OCI-LY3 (cell line): Measurements from ENCODE around the gene ZNF669.
A peak's percentile ranks its signal among the peaks of the same experiment; 100 is the strongest.
"Not testable (repeated sequence)": the region's sequence is repeated elsewhere in the genome, so short reads cannot be mapped to it uniquely, and the experiment has no call there.

Experiments used
- H2AFZ ChIP-seq: fragments of 200-600, 300-600 bp; shearing (Covaris generic); 2 replicates; pipeline ENCODE4 v1.6.0; 2014; ENCODE audit warnings: antibody characterized with exemption, low read depth, low read length
- H3K27ac ChIP-seq: fragments of 200-600, 300-600 bp; sonication (generic); 2 replicates; pipeline ENCODE4 v1.5.1; 2014; ENCODE audit warnings: mild to moderate bottlenecking, low read length, moderate library complexity, mixed read lengths
- H3K27me3 ChIP-seq: fragments of 200-600, 300-600 bp; sonication (generic); 2 replicates; pipeline ENCODE4 v1.6.1; 2014; ENCODE audit warnings: low read depth, low read length, mixed read lengths
- H3K36me3 ChIP-seq: fragments of 200-600, 300-600 bp; sonication (generic); replicated peaks from 2 replicates; pipeline ENCODE3; 2014; ENCODE audit warnings: low read depth, low read length, mixed read lengths
- H3K4me1 ChIP-seq: fragments of 300-600, 200-600 bp; sonication (generic); 2 replicates; pipeline ENCODE4 v1.6.1; 2014; ENCODE audit warnings: low read length, mixed read lengths
- H3K4me2 ChIP-seq: fragments of 200-600, 300-600 bp; sonication (generic); 2 replicates; pipeline ENCODE4 v1.6.1; 2014; ENCODE audit warnings: low read length, mixed read lengths
- H3K4me3 ChIP-seq: fragments of 300-600, 200-600 bp; sonication (generic); 2 replicates; pipeline ENCODE4 v1.5.1; 2014; ENCODE audit warnings: antibody characterized with exemption, mild to moderate bottlenecking, low read length, moderate library complexity
- H3K79me2 ChIP-seq: fragments of 300-600, 200-600 bp; shearing (Covaris generic); 2 replicates; pipeline ENCODE4 v1.6.1; 2014; ENCODE audit warnings: mild to moderate bottlenecking, low read length, mixed read lengths
- H3K9ac ChIP-seq: fragments of 300-600, 200-600 bp; shearing (Covaris generic); 2 replicates; pipeline ENCODE4 v1.6.0; 2014; ENCODE audit warnings: mild to moderate bottlenecking, low read length, moderate library complexity
- H3K9me3 ChIP-seq: fragments of 200-600, 300-600 bp; shearing (Covaris generic); 2 replicates; pipeline ENCODE4 v1.6.1; 2014; ENCODE audit warnings: low read length, mixed read lengths; ENCODE audit not compliant: insufficient read depth
- H4K20me1 ChIP-seq: fragments of 200-600, 300-600 bp; sonication (generic); 2 replicates; pipeline ENCODE4 v1.6.1; 2016; ENCODE audit warnings: low read length, mixed read lengths; ENCODE audit not compliant: insufficient read depth
- EZH2phosphoT487 ChIP-seq: fragments of 200-600 bp; shearing (Covaris generic); IDR thresholded peaks from 2 replicates; pipeline ENCODE4 v1.6.1; 2018; ENCODE audit warnings: antibody characterized with exemption, mixed run types, low read depth
- TF ChIP-seq, protein P1 (sequence below): fragments of 200-600, 300-600 bp; sonication (generic); IDR thresholded peaks from 2 replicates; pipeline ENCODE4 v1.5.1; 2014; ENCODE audit warnings: antibody characterized with exemption, low read length, low read depth

ZNF669 gene

DNA sequence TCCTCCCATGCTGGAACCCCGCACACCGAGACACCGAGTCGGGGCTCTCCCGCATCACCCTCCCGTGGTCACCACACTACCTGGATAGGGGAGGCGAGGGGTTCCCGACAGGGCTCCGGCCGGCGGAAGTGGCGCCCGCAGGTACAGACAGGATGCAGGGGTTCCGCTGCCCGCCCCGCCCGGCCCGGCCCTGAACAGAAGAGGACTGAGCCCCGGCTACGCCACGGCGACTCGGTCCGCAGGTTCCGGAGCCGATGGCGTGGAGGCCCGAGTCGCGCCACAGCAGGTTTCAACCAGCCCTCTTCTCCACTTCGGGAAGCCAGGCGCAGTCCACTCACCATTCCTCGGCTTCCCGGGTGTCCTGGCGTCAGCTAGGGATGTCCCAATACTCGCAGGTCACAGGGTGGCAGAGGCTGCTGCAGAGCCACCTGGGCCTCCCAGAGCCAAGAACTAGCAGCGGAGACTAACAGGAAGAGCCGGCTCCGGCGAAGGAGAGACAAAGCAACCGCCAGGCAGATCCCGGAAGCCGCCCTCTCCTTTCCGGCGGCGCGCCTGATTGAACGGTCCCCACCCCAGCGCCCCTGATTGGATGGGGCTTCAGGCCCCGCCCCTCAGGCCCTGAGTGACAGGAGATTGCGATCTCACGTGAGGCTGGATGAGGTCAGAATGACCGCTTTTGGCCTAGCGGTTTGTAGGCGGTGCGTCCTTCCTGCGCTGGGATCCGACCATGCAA, at the start of gene ZNF669:
TSS of gene ZNF669 (minus strand) at position 498 of the 733 bp plus-strand sequence. CDS start at position 341, 157 bp downstream.
- peaks cover 34% of the 10 kb centered on the region for H3K36me3 ChIP-seq
- H3K9me3 ChIP-seq, result peaks cover 25% of the 10 kb centered on the region
- peak within 1 kb of the TSS; percentile 74 for H3K4me2 ChIP-seq
- no peaks in the 10 kb centered on the region for H3K27me3 ChIP-seq
- no peak for TF ChIP-seq EZH2phosphoT487
- TF ChIP-seq, protein P1, sequence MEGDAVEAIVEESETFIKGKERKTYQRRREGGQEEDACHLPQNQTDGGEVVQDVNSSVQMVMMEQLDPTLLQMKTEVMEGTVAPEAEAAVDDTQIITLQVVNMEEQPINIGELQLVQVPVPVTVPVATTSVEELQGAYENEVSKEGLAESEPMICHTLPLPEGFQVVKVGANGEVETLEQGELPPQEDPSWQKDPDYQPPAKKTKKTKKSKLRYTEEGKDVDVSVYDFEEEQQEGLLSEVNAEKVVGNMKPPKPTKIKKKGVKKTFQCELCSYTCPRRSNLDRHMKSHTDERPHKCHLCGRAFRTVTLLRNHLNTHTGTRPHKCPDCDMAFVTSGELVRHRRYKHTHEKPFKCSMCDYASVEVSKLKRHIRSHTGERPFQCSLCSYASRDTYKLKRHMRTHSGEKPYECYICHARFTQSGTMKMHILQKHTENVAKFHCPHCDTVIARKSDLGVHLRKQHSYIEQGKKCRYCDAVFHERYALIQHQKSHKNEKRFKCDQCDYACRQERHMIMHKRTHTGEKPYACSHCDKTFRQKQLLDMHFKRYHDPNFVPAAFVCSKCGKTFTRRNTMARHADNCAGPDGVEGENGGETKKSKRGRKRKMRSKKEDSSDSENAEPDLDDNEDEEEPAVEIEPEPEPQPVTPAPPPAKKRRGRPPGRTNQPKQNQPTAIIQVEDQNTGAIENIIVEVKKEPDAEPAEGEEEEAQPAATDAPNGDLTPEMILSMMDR, result no peak
- peaks cover 4% of the 10 kb centered on the region; the same call in 1 of the 2 replicates for H3K4me1 ChIP-seq
- H2AFZ ChIP-seq, result peak within 1 kb of the TSS; percentile 84
- peak within 1 kb of the TSS; percentile 90 for H3K9ac ChIP-seq
- peaks cover 34% of the 10 kb centered on the region for H3K79me2 ChIP-seq
- H3K4me3 ChIP-seq, result peak within 1 kb of the TSS; percentile 89
- H4K20me1 ChIP-seq, result no peaks in the 10 kb centered on the region
- peak within 1 kb of the TSS; percentile 71 for H3K27ac ChIP-seq

DNA sequence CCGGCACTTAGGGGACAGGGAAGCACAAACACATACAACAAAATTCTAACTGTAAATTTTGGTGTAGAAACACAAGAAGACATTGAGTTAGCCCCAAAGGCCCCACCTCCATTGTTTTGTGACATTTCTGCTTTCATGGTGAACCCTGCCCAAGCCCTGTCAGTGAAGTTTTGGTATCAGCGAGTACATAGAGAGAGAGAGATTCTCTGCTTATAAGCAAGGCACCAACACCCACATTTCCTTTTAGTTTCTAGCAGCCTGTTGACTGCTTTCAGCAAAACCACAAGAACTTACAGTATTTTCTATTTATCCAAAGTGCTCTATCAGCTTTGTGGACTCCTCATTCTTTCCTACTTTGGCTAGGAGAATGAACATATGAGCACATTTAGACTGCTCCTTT, 43.6 kb upstream of the ZNF669 start:
- Histone ChIP-seq H3K27me3 (no peaks in the 10 kb centered on the region), H3K4me2 (no peak overlapping the region), H3K4me3 (no peak overlapping the region), H3K36me3 (peaks cover 90% of the 10 kb centered on the region), H3K79me2 (peaks cover 75% of the 10 kb centered on the region), H4K20me1 (no peaks in the 10 kb centered on the region), H3K4me1 (no peaks in the 10 kb centered on the region), H3K9me3 (peaks cover 62% of the 10 kb centered on the region), H2AFZ (no peak overlapping the region), H3K27ac (no peak overlapping the region), H3K9ac (no peak overlapping the region)
- TF ChIP-seq, protein P1, result no peak
- no peak for TF ChIP-seq EZH2phosphoT487

DNA sequence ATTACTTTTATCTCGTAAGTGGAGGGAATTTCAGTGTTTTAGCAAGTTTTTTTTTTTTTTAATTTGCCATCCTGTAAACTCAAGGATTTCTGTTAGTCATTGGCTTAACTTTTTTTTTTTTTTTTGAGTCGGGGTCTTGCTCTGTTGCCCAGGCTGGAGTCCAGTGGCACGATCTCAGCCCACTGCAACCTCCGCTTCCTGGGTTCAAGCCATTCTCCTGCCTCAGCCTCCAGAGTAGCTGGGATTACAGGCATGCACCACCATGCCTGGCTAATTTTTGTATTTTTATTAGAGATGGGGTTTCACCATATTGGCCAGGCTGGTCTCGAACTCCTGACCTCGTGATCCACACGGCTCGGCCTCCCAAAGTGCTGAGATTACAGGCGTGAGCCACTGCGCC, 43.0 kb upstream of the ZNF669 start:
- H2AFZ ChIP-seq, H3K27me3 ChIP-seq, H3K27ac ChIP-seq, H3K9ac ChIP-seq, H3K4me3 ChIP-seq, H3K4me2 ChIP-seq, H3K4me1 ChIP-seq, H4K20me1 ChIP-seq: not testable (repeated sequence)
- H3K9me3 ChIP-seq, result peaks cover 62% of the 10 kb centered on the region
- H3K79me2 ChIP-seq, result peaks cover 71% of the 10 kb centered on the region
- peaks cover 90% of the 10 kb centered on the region for H3K36me3 ChIP-seq

DNA sequence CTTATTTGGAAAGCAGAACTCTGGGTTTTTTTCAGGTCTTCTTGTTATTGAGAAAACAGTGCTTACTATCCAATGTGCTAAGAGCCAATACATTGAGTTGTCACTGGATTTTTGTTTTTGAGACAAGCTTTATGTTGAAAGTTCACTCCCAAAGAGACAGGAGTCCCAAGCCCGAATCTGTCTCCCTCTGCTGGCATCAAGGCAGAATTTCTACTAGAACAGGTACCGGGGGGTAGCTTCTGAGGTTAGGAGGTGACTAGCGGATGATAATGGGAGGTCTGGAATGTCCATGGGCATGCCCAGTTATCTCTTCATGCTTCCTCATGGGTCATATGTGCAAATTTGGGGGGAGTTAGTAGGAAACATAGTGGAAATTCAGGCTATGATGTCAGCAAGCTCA, 42.5 kb upstream of the ZNF669 start:
- Histone ChIP-seq H3K36me3 (peaks cover 90% of the 10 kb centered on the region), H3K9me3 (peaks cover 66% of the 10 kb centered on the region), H3K4me3 (no peak overlapping the region), H3K27ac (no peak overlapping the region), H2AFZ (no peak overlapping the region), H4K20me1 (no peaks in the 10 kb centered on the region), H3K4me1 (no peaks in the 10 kb centered on the region), H3K27me3 (no peaks in the 10 kb centered on the region), H3K4me2 (no peak overlapping the region), H3K79me2 (peaks cover 72% of the 10 kb centered on the region), H3K9ac (no peak overlapping the region)
- TF ChIP-seq EZH2phosphoT487, result no peak
- TF ChIP-seq, protein P1, result peak; percentile 30
